Endodermal cell (in vitro differentiated cells): ENCODE measurements around the gene CALB2. TPM values are rescaled to one million over a fixed set of nuclear protein-coding genes. Genes with fewer than 3 reads are reported as not detected.

ENCODE experiments used
- DNase-seq: peaks from one replicate; pipeline ENCODE4 v3.0.0-alpha.2; 2017
- H3K27ac ChIP-seq: 2 replicates; pipeline ENCODE4 v1.5.1; 2013; ENCODE audit warnings: mild to moderate bottlenecking, low read depth, low read length, moderate library complexity
- H3K27me3 ChIP-seq: 2 replicates; pipeline ENCODE4 v1.6.1; 2013; ENCODE audit warnings: mild to moderate bottlenecking, low read length, moderate library complexity; ENCODE audit not compliant: insufficient read depth, control insufficient read depth, poor library complexity, severe bottlenecking
- H3K36me3 ChIP-seq: 2 replicates; pipeline ENCODE4 v1.7.0; 2013; ENCODE audit warnings: mild to moderate bottlenecking, low read length, moderate library complexity; ENCODE audit not compliant: control insufficient read depth, insufficient read depth
- H3K4me1 ChIP-seq: one replicate; pipeline ENCODE4 v1.7.0; 2013; ENCODE audit warnings: low read length; ENCODE audit not compliant: control insufficient read depth, insufficient read depth
- H3K4me3 ChIP-seq: 2 replicates; pipeline ENCODE4 v1.5.1; 2013; ENCODE audit warnings: mild to moderate bottlenecking, low read length, moderate library complexity
- H3K9ac ChIP-seq: 2 replicates; pipeline ENCODE4 v1.6.1; 2013; ENCODE audit warnings: mild to moderate bottlenecking, low read length, moderate library complexity; ENCODE audit not compliant: poor library complexity, severe bottlenecking; ENCODE audit errors: extremely low read depth
- H3K9me3 ChIP-seq: 2 replicates; pipeline ENCODE4 v1.6.1; 2013; ENCODE audit warnings: mild to moderate bottlenecking, low read length, moderate library complexity; ENCODE audit not compliant: control insufficient read depth
- H3K27ac Mint-ChIP-seq: 2 replicates; pipeline ENCODE4 v1.8.0; 2020; ENCODE audit warnings: mixed read lengths
- H3K27me3 Mint-ChIP-seq: 2 replicates; pipeline ENCODE4 v1.8.0; 2021; ENCODE audit warnings: mild to moderate bottlenecking, mixed read lengths; ENCODE audit not compliant: insufficient read depth
- H3K36me3 Mint-ChIP-seq: 2 replicates; pipeline ENCODE4 v1.8.0; 2020; ENCODE audit warnings: low read depth, mixed read lengths
- H3K4me1 Mint-ChIP-seq: 2 replicates; pipeline ENCODE4 v1.8.0; 2020; ENCODE audit warnings: mixed read lengths
- H3K4me3 Mint-ChIP-seq: 2 replicates; pipeline ENCODE4 v1.8.0; 2020; ENCODE audit warnings: mild to moderate bottlenecking, moderate library complexity, mixed read lengths
- H3K9me3 Mint-ChIP-seq: 2 replicates; pipeline ENCODE4 v1.8.0; 2020; ENCODE audit warnings: mild to moderate bottlenecking, mixed read lengths
- whole genome bisulfite sequencing, 2 experiments: methylation state at CpG; one replicate each; pipeline versions ENCODE4 v1.1.5 to v1.1.7; 2013; ENCODE audit warnings: missing lambda C conversion rate in 2 of 2, mixed read lengths in 1 of 2; ENCODE audit not compliant: insufficient coverage in 1 of 2, insufficient read length in 1 of 2; 5-methylcytosine and 5-hydroxymethylcytosine counted together
- total RNA-seq, 2 donors: library from RNA; stranded (reverse); fragmentation: NEBNext Ultra II Directional in 1 of 2; extraction: Animal tissue kit (Norgen Biotek cat#: 25700) in 1 of 2; gene quantifications; 2 replicates in 1 of 2; 3 replicates in 1 of 2; pipeline ENCODE4 v1.2.1, GENCODE V29; 2021
- TF ChIP-seq, protein P1 (sequence below): fragments of 200-600 bp; sonication (generic); conservative IDR thresholded peaks from 2 replicates; pipeline ENCODE4 v1.5.0; 2021; ENCODE audit warnings: antibody characterized with exemption, mild to moderate bottlenecking

Gene CALB2
- total RNA-seq, 2 donors from 2014 or later: 1.8 TPM; not detected in 1

DNA sequence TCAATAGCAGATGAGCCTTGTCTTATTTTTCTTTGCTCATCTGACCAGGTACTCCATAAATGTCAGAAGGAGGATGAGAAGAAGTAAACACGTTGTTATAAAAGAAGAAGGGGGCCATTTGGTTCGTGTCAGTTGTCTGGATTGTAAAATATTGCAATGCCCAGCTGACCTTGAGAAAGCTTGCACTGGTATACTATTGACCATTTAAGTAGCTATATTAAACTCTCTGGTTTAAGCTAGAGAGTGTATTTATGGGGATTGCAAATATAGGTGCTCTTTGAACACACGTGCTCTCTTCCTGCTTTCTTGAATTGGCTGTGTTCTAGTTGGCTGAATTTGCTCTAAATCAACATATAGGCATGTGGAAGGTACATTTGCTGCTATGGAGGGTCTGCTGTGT, 43.3 kb upstream of the CALB2 start:
- no peak overlapping the region for H3K27ac ChIP-seq
- H3K4me3 ChIP-seq: no peak overlapping the region
- peaks cover 18% of the 10 kb centered on the region for H3K27me3 ChIP-seq
- no peaks in the 10 kb centered on the region for H3K9me3 Mint-ChIP-seq
- no peak overlapping the region for H3K4me3 Mint-ChIP-seq
- peaks cover 18% of the 10 kb centered on the region for H3K27me3 Mint-ChIP-seq
- 61 to 68% methylated on average over 2 to 3 of the region's 3 CpGs for WGBS, 2 experiments
- no peak overlapping the region for H3K9ac ChIP-seq
- H3K36me3 ChIP-seq: no peaks in the 10 kb centered on the region
- no peak overlapping the region for H3K27ac Mint-ChIP-seq
- no peaks in the 10 kb centered on the region for H3K9me3 ChIP-seq
- no peak for DNase-seq
- H3K4me1 Mint-ChIP-seq: peaks cover 3% of the 10 kb centered on the region
- no peaks in the 10 kb centered on the region for H3K36me3 Mint-ChIP-seq
- no peaks in the 10 kb centered on the region for H3K4me1 ChIP-seq
- TF ChIP-seq, protein P1, sequence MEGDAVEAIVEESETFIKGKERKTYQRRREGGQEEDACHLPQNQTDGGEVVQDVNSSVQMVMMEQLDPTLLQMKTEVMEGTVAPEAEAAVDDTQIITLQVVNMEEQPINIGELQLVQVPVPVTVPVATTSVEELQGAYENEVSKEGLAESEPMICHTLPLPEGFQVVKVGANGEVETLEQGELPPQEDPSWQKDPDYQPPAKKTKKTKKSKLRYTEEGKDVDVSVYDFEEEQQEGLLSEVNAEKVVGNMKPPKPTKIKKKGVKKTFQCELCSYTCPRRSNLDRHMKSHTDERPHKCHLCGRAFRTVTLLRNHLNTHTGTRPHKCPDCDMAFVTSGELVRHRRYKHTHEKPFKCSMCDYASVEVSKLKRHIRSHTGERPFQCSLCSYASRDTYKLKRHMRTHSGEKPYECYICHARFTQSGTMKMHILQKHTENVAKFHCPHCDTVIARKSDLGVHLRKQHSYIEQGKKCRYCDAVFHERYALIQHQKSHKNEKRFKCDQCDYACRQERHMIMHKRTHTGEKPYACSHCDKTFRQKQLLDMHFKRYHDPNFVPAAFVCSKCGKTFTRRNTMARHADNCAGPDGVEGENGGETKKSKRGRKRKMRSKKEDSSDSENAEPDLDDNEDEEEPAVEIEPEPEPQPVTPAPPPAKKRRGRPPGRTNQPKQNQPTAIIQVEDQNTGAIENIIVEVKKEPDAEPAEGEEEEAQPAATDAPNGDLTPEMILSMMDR: no peak

DNA sequence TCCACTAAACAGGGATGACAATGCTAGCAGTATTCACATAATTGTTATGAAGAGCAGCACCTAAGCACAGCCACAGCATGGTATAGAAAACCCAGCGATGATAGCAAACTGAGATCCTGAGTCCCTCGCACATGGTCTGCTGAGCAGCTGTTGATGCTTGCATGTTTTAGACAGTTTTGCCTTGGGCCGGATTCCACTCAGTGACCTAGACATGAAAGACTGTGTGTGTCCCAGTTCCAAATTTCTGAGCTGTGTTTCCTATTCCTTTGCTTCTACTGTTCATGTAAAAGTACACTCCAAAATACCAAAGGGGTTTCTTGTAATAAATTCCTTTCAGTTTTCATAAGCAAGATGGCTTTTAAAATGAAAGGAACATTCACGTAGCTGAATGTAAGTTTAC, 38.5 kb upstream of the CALB2 start:
- Histone ChIP-seq H3K9ac (no peak overlapping the region), H3K4me3 (no peak overlapping the region), H3K36me3 (no peaks in the 10 kb centered on the region), H3K4me1 (no peaks in the 10 kb centered on the region), H3K9me3 (no peaks in the 10 kb centered on the region), H3K27ac (no peak overlapping the region), H3K27me3 (peaks cover 4% of the 10 kb centered on the region)
- peaks cover 9% of the 10 kb centered on the region for H3K27me3 Mint-ChIP-seq
- no peaks in the 10 kb centered on the region for H3K9me3 Mint-ChIP-seq
- no peak overlapping the region for H3K4me3 Mint-ChIP-seq
- TF ChIP-seq, protein P1: no peak
- H3K36me3 Mint-ChIP-seq: no peaks in the 10 kb centered on the region
- 93 to 95% methylated on average over 4 of the region's 4 CpGs for WGBS, 2 experiments
- no peak overlapping the region for H3K27ac Mint-ChIP-seq
- no peaks in the 10 kb centered on the region for H3K4me1 Mint-ChIP-seq
- no peak for DNase-seq

DNA sequence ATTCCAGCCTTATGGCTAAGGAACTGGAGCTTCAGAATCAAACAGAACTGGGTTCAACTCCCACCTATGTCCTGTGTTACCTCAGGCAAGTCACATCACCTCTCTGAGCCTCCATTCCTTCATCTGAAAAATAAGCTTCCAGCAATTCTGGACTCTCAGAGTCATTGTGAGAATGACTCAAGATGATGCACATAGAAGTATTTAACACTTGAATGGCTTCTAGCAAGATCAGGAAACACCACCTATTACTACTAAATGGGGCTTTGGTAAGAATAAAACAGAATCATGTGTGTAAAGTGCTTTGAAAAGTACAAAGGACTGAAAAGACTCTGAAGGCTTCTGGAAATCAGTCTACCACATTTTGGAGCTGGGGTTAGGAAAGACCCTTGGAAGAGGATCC, 30.8 kb upstream of the CALB2 start:
- Histone ChIP-seq H3K9me3 (no peaks in the 10 kb centered on the region), H3K4me1 (no peaks in the 10 kb centered on the region), H3K9ac (no peak overlapping the region), H3K4me3 (no peak overlapping the region), H3K36me3 (no peaks in the 10 kb centered on the region), H3K27me3 (no peaks in the 10 kb centered on the region), H3K27ac (no peak overlapping the region)
- Mint-ChIP-seq H3K4me3 (no peak overlapping the region), H3K27ac (no peak overlapping the region), H3K36me3 (no peaks in the 10 kb centered on the region), H3K4me1 (no peaks in the 10 kb centered on the region), H3K27me3 (peaks cover 11% of the 10 kb centered on the region), H3K9me3 (no peaks in the 10 kb centered on the region)
- TF ChIP-seq, protein P1: no peak
- no peak for DNase-seq
